GM12873 (cell line): Measurements from ENCODE around the gene TOM1L1.

Source experiments
- CTCF ChIP-seq: IDR thresholded peaks from 2 replicates; pipeline ENCODE4 v1.5.1; 2012; ENCODE audit warnings: low read depth, mild to moderate bottlenecking, moderate library complexity, low read length, control low read depth; ENCODE audit not compliant: insufficient read depth; ENCODE audit errors: missing control alignments

The TOM1L1 gene

DNA sequence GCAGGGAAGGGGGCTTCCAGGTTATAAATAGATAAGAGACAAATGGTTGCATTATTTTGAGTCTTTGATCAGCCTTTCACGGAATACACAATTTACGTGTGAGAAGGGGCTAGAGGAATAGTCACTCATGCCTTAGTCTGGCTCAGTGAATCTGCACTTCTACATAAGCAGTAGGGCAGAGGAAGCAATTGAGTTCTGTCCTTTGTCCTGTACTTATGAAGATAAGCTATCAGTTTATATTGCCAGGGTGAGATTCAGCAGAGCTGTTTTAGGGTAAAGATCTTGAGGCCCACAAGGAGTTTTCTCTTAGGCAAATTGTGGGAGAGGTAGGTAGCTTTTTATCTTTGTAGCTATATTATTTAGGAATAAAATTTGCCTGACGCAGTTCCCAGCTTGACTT is 33.3 kb downstream of the TOM1L1 start:
- no peak for TF ChIP-seq CTCF

- no peak for TF ChIP-seq CTCF
Observed at GRCh38 chr17:54935471-54935870, 34.8 kb downstream of the TOM1L1 start.

GRCh38 chr17:54937018-54937417 is 36.4 kb downstream of the TOM1L1 start:
- TF ChIP-seq CTCF = no peak

GRCh38 chr17:54937426-54937825 is 36.8 kb downstream of the TOM1L1 start:
- no peak for TF ChIP-seq CTCF

- TF ChIP-seq CTCF = no peak
Observed at GRCh38 chr17:54941285-54941684, 40.6 kb downstream of the TOM1L1 start.

DNA sequence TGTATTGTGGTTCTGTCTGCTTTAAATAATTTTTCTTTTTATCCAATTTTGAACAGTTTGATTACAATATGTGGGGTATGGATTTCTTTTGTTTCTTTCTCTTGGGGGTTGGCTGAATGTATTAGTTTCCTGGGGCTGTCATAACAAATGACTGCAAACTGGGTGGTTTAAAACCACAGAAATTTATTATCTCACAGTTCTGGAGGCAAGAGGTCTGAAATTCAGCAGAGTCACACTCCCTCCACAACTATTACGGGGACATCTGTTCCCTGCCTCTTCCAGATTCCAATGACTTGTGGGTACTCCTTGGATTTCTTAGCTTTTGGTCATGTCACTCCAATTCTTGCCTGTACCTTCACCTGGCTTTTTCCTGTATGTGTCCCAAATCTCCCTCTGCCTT is 44.1 kb downstream of the TOM1L1 start:
- TF ChIP-seq CTCF = no peak

GRCh38 chr17:54945231-54945630 is 44.6 kb downstream of the TOM1L1 start:
- TF ChIP-seq CTCF = no peak

GRCh38 chr17:54945671-54946070 is 45.0 kb downstream of the TOM1L1 start:
- no peak for TF ChIP-seq CTCF
